WTC11 (cell line): Measurements from ENCODE around the gene ITPR1. TPM values are rescaled to one million over a fixed set of nuclear protein-coding genes. Genes with fewer than 3 reads are reported as not detected.

Experiments used
- ATAC-seq: fragments of 200-7000 bp; cut with Tn5 transposase; 2 replicates; pipeline ENCODE4 v1.10.0; 2021; ENCODE audit warnings: mild to moderate bottlenecking, moderate library complexity
- CTCF ChIA-PET: fragments of 300-600 bp; sonication (Branson Sonifier 250); formaldehyde crosslinking; loops from one replicate; lab custom pipeline; 2021; ENCODE audit warnings: antibody characterized with exemption; lab: Charles Lee
- POLR2A ChIA-PET: fragments of 350-600 bp; sonication (Branson Sonifier 250); formaldehyde crosslinking; loops from one replicate; lab custom pipeline; 2021; ENCODE audit warnings: antibody characterized with exemption; lab: Charles Lee
- DNase-seq: peaks from one replicate; pipeline ENCODE4 v3.0.0; 2021; ENCODE audit warnings: low spot score
- H3K27ac Mint-ChIP-seq: 2 replicates; pipeline ENCODE4 v1.8.0; 2021; ENCODE audit warnings: mixed read lengths
- H3K27me3 Mint-ChIP-seq: 2 replicates; pipeline ENCODE4 v1.8.0; 2021; ENCODE audit warnings: low read depth, mild to moderate bottlenecking, moderate library complexity, mixed read lengths
- H3K36me3 Mint-ChIP-seq: 2 replicates; pipeline ENCODE4 v1.8.0; 2021; ENCODE audit warnings: mixed read lengths
- H3K4me1 Mint-ChIP-seq: 2 replicates; pipeline ENCODE4 v1.8.0; 2022; ENCODE audit warnings: mixed read lengths
- H3K4me3 Mint-ChIP-seq: 2 replicates; pipeline ENCODE4 v1.8.0; 2021; ENCODE audit warnings: mild to moderate bottlenecking, moderate library complexity, mixed read lengths
- H3K9me3 Mint-ChIP-seq: 2 replicates; pipeline ENCODE4 v1.8.0; 2021; ENCODE audit warnings: mixed read lengths
- AFF4 ChIP-seq: sonication (generic); formaldehyde crosslinking; IDR thresholded peaks from 2 replicates; pipeline ENCODE4 v1.8.1; 2023; ENCODE audit warnings: mild to moderate bottlenecking, missing genetic modification reagents, borderline replicate concordance
- E2F1 ChIP-seq: sonication (generic); formaldehyde crosslinking; IDR thresholded peaks from 2 replicates; pipeline ENCODE4 v1.8.0; 2022; ENCODE audit warnings: mild to moderate bottlenecking, missing genetic modification reagents
- ELF4 ChIP-seq: sonication (generic); formaldehyde crosslinking; IDR thresholded peaks from 2 replicates; pipeline ENCODE4 v1.8.1; 2022; ENCODE audit warnings: low read depth, mild to moderate bottlenecking, moderate library complexity, missing genetic modification reagents
- FOXJ3 ChIP-seq: sonication (generic); formaldehyde crosslinking; IDR thresholded peaks from 2 replicates; pipeline ENCODE4 v1.9.0; 2021; ENCODE audit warnings: missing genetic modification reagents, mild to moderate bottlenecking, borderline replicate concordance
- FOXP4 ChIP-seq: sonication (generic); formaldehyde crosslinking; IDR thresholded peaks from 2 replicates; pipeline ENCODE4 v1.8.0; 2022; ENCODE audit warnings: mild to moderate bottlenecking, missing genetic modification reagents
- IRF2 ChIP-seq: sonication (generic); formaldehyde crosslinking; IDR thresholded peaks from 2 replicates; pipeline ENCODE4 v1.8.0; 2022; ENCODE audit warnings: low read depth, missing genetic modification reagents, borderline replicate concordance
- JUN ChIP-seq: sonication (generic); formaldehyde crosslinking; IDR thresholded peaks from 2 replicates; pipeline ENCODE4 v1.8.0; 2023; ENCODE audit warnings: mild to moderate bottlenecking, missing genetic modification reagents
- MAX ChIP-seq: sonication (generic); formaldehyde crosslinking; IDR thresholded peaks from 2 replicates; pipeline ENCODE4 v1.8.0; 2022; ENCODE audit warnings: mild to moderate bottlenecking, missing genetic modification reagents
- MLX ChIP-seq: sonication (generic); formaldehyde crosslinking; IDR thresholded peaks from 2 replicates; pipeline ENCODE4 v1.8.1; 2023; ENCODE audit warnings: mild to moderate bottlenecking, missing genetic modification reagents, moderate library complexity
- NFATC4 ChIP-seq: fragments of 250-450 bp; sonication (Bioruptor Pico); IDR thresholded peaks from 2 replicates; pipeline ENCODE4 v1.9.0; 2021; ENCODE audit warnings: mild to moderate bottlenecking
- SMAD4 ChIP-seq: sonication (generic); formaldehyde crosslinking; IDR thresholded peaks from 2 replicates; pipeline ENCODE4 v1.8.0; 2022; ENCODE audit warnings: mild to moderate bottlenecking, missing genetic modification reagents
- TCF7 ChIP-seq: sonication (generic); formaldehyde crosslinking; IDR thresholded peaks from 2 replicates; pipeline ENCODE4 v1.8.0; 2022; ENCODE audit warnings: mild to moderate bottlenecking, low read depth, missing genetic modification reagents, moderate library complexity
- TEAD4 ChIP-seq: sonication (generic); formaldehyde crosslinking; IDR thresholded peaks from 2 replicates; pipeline ENCODE4 v1.8.0; 2022; ENCODE audit warnings: mild to moderate bottlenecking, missing genetic modification reagents
- TP53 ChIP-seq: sonication (generic); formaldehyde crosslinking; IDR thresholded peaks from 2 replicates; pipeline ENCODE4 v1.8.1; 2023; ENCODE audit warnings: mild to moderate bottlenecking, missing genetic modification reagents
- ZBTB21 ChIP-seq: sonication (generic); formaldehyde crosslinking; IDR thresholded peaks from 2 replicates; pipeline ENCODE4 v1.8.1; 2023; ENCODE audit warnings: mild to moderate bottlenecking, missing genetic modification reagents, borderline replicate concordance
- ZMAT4 ChIP-seq: fragments of 250-450 bp; sonication (Bioruptor Pico); IDR thresholded peaks from 2 replicates; pipeline ENCODE4 v1.9.0; 2021; ENCODE audit warnings: mild to moderate bottlenecking
- ZNF416 ChIP-seq: fragments of 250-450 bp; sonication (Bioruptor Pico); IDR thresholded peaks from 2 replicates; pipeline ENCODE4 v1.9.0; 2021; ENCODE audit warnings: mild to moderate bottlenecking, inconsistent platforms
- total RNA-seq: library from RNA; stranded (reverse); gene quantifications from 3 replicates; pipeline ENCODE4 v1.2.3, GENCODE V29; 2021

ITPR1 gene
- total RNA-seq, 1 experiment from 2014 or later, result 11.8 TPM

GRCh38 chr3:4819746-4820145, 326.6 kb downstream of the ITPR1 start:
- Mint-ChIP-seq H3K27me3 (no peaks in the 10 kb centered on the region), H3K9me3 (peaks cover 23% of the 10 kb centered on the region), H3K4me3 (no peak overlapping the region), H3K36me3 (peaks cover 29% of the 10 kb centered on the region), H3K27ac (no peak overlapping the region), H3K4me1 (peaks cover 6% of the 10 kb centered on the region)
- DNase-seq, result no peak
- TF ChIP-seq ZMAT4 (CRISPR knock-in tag) (no peak), MAX (no peak)
- POLR2A ChIA-PET, result no interaction called here
- CTCF ChIA-PET, result no interaction called here
- no peak for ATAC-seq

GRCh38 chr3:4820296-4821121, 327.4 kb downstream of the ITPR1 start:
- no peaks in the 10 kb centered on the region for H3K27me3 Mint-ChIP-seq
- no peak overlapping the region for H3K4me3 Mint-ChIP-seq
- H3K27ac Mint-ChIP-seq, result no peak overlapping the region
- TF ChIP-seq AFF4 (CRISPR knock-in tag), result no peak
- TF ChIP-seq, all 79 proteins: peak for 0
- ChIA-PET POLR2A (interaction anchor here (1.4 kb wide), 1 partner anchor 26 kb away, joined by 3 read pairs; no protein-coding TSS in a partner anchor), CTCF (interaction anchor here (1.2 kb wide), 1 partner anchor 17 kb away, joined by 3 read pairs; no protein-coding TSS in a partner anchor)
- H3K4me1 Mint-ChIP-seq, result peaks cover 14% of the 10 kb centered on the region
- H3K36me3 Mint-ChIP-seq, result peaks cover 25% of the 10 kb centered on the region
- H3K9me3 Mint-ChIP-seq, result peaks cover 23% of the 10 kb centered on the region
- ATAC-seq, result no peak
- no peak for DNase-seq

GRCh38 chr3:4821338-4821737, 328.2 kb downstream of the ITPR1 start:
- POLR2A ChIA-PET, result interaction anchor here (1.4 kb wide), 1 partner anchor 27 kb away, joined by 3 read pairs; no protein-coding TSS in a partner anchor
- ATAC-seq, result no peak
- TF ChIP-seq FOXJ3 (no peak), SMAD4 (CRISPR knock-in tag) (no peak)
- CTCF ChIA-PET, result interaction anchor here (1.2 kb wide), 1 partner anchor 16 kb away, joined by 3 read pairs; no protein-coding TSS in a partner anchor
- H3K9me3 Mint-ChIP-seq, result peaks cover 19% of the 10 kb centered on the region
- no peak overlapping the region for H3K4me3 Mint-ChIP-seq
- no peak overlapping the region for H3K27ac Mint-ChIP-seq
- no peak for DNase-seq
- H3K27me3 Mint-ChIP-seq, result no peaks in the 10 kb centered on the region
- peaks cover 20% of the 10 kb centered on the region for H3K36me3 Mint-ChIP-seq
- peaks cover 16% of the 10 kb centered on the region for H3K4me1 Mint-ChIP-seq

- Mint-ChIP-seq H3K4me1 (peaks cover 16% of the 10 kb centered on the region), H3K36me3 (peaks cover 16% of the 10 kb centered on the region), H3K27me3 (no peaks in the 10 kb centered on the region), H3K27ac (no peak overlapping the region), H3K9me3 (peaks cover 13% of the 10 kb centered on the region), H3K4me3 (no peak overlapping the region)
- ATAC-seq, result no peak
- ChIA-PET CTCF (interaction anchor here (1.2 kb wide), 1 partner anchor 16 kb away, joined by 3 read pairs; no protein-coding TSS in a partner anchor), POLR2A (interaction anchor here (1.4 kb wide), 1 partner anchor 27 kb away, joined by 3 read pairs; no protein-coding TSS in a partner anchor)
- DNase-seq, result no peak
- TF ChIP-seq FOXP4 (CRISPR knock-in tag) (no peak), ELF4 (CRISPR knock-in tag) (no peak), MLX (no peak), TEAD4 (CRISPR knock-in tag) (no peak), IRF2 (CRISPR knock-in tag) (no peak), ZBTB21 (CRISPR knock-in tag) (no peak), NFATC4 (CRISPR knock-in tag) (no peak), TP53 (CRISPR knock-in tag) (no peak), JUN (CRISPR knock-in tag) (no peak), ZMAT4 (CRISPR knock-in tag) (no peak), FOXJ3 (no peak), E2F1 (CRISPR knock-in tag) (no peak), ZNF416 (CRISPR knock-in tag) (no peak), TCF7 (no peak)
These were observed 328.8 kb downstream of the ITPR1 start for GRCh38 chr3:4821975-4822374.
